Activated CD4-positive, alpha-beta T cell treated with anti-CD3 and anti-CD28 coated beads, Interleukin-2, Interleukin-4, amounts not matched to agents 100 ng/mL and 50 ng/mL, durations not matched to agents 16 hours and 8 hours (primary cell): Measurements from ENCODE around the gene LILRB2.
A peak's percentile ranks its signal among the peaks of the same experiment; 100 is the strongest.
"Not testable (repeated sequence)": the region's sequence is repeated elsewhere in the genome, so short reads cannot be mapped to it uniquely, and the experiment has no call there.

ENCODE experiments used
- DNase-seq: peaks from one replicate; pipeline ENCODE4 v3.0.0-alpha.2; 2020; ENCODE audit warnings: low spot score

The LILRB2 gene

GRCh38 chr19:54240372-54241336 lies 40.3 kb downstream of the LILRB2 start:
- not testable (repeated sequence) for DNase-seq

GRCh38 chr19:54239491-54240371 lies 41.2 kb downstream of the LILRB2 start:
- not testable (repeated sequence) for DNase-seq

- no peak for DNase-seq
Observed at GRCh38 chr19:54233941-54234340, 47.0 kb downstream of the LILRB2 start.

GRCh38 chr19:54231077-54231931 lies 49.6 kb downstream of the LILRB2 start:
- peak; percentile 79 for DNase-seq

GRCh38 chr19:54230031-54230430 lies 50.9 kb downstream of the LILRB2 start:
- no peak for DNase-seq

- no peak for DNase-seq
Observed at GRCh38 chr19:54229146-54229545, 51.8 kb downstream of the LILRB2 start.

- not testable (repeated sequence) for DNase-seq
Observed at GRCh38 chr19:54224619-54225018, 56.3 kb downstream of the LILRB2 start.

GRCh38 chr19:54223937-54224281 lies 57.0 kb downstream of the LILRB2 start:
- not testable (repeated sequence) for DNase-seq
